Adrenal gland (tissue), 5 donors: ENCODE measurements around the gene CCDC159.
A peak's percentile ranks its signal among the peaks of the same experiment; 100 is the strongest.

Experiments
- CTCF ChIP-seq, 6 experiments: fragments of 450-650 bp in 4 of 6; fragments of 200-600 bp in 2 of 6; sonication (generic) in 1 of 6; IDR thresholded peaks; 1 replicate in 5 of 6; 2 replicates in 1 of 6; pipeline versions ENCODE4 v1.5.1 to v1.8.0; 2016 to 2021; ENCODE audit warnings: antibody characterized with exemption in 6 of 6, mild to moderate bottlenecking in 2 of 6, moderate library complexity in 1 of 6
- POLR2A ChIP-seq, 2 donors: fragments of 450-650 bp; IDR thresholded peaks; one replicate each; pipeline ENCODE4 v1.6.1; 2017; ENCODE audit warnings: antibody characterized with exemption in 2 of 2, mild to moderate bottlenecking in 2 of 2, moderate library complexity in 1 of 2
- donor health status: DM: no; HTN: no; CAD: no.

GRCh38 chr19:11355160-11356073, 9.1 kb downstream of the CCDC159 start, which contains the start of gene PLPPR2:
- peak; percentile 65 to 71 for TF ChIP-seq POLR2A (IDR thresholded peaks at IDR 0.05)
- TF ChIP-seq CTCF (IDR thresholded peaks at IDR 0.05), result no peak
